ENCODE measurements around the gene SIPA1L3.

DNA sequence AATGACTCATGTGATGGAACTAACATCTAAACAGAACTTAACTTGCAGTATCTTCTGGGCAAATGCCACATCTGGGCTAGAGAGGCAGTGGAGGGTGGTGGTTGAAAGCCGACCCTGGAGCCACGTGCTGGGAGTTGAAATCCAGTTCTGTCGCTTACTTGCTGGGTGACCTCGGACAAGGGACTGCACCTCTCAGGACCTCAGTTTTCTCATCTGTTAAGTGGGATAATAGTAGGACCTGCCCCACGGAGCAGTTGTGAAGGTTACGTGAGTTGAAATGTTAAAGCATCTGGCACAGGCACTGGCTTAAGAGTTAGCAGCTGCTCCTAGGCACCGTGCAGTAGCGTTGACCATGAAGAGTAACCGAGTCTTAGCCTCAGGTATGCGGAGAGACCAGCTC is 76.1 kb downstream of the SIPA1L3 start:
- TF ChIP-seq, protein P1, sequence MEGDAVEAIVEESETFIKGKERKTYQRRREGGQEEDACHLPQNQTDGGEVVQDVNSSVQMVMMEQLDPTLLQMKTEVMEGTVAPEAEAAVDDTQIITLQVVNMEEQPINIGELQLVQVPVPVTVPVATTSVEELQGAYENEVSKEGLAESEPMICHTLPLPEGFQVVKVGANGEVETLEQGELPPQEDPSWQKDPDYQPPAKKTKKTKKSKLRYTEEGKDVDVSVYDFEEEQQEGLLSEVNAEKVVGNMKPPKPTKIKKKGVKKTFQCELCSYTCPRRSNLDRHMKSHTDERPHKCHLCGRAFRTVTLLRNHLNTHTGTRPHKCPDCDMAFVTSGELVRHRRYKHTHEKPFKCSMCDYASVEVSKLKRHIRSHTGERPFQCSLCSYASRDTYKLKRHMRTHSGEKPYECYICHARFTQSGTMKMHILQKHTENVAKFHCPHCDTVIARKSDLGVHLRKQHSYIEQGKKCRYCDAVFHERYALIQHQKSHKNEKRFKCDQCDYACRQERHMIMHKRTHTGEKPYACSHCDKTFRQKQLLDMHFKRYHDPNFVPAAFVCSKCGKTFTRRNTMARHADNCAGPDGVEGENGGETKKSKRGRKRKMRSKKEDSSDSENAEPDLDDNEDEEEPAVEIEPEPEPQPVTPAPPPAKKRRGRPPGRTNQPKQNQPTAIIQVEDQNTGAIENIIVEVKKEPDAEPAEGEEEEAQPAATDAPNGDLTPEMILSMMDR (IDR thresholded peaks at IDR 0.05), result no peak
- TF ChIP-seq MXI1 (IDR thresholded peaks at IDR 0.05; ENCODE audit: low read depth, low read length), result no peak
- no peak for TF ChIP-seq EP300 (IDR thresholded peaks at IDR 0.05; ENCODE audit: borderline replicate concordance in 1 of 2, low read depth in 1 of 2, low read length in 1 of 2)
- no peak for TF ChIP-seq RCOR1 (IDR thresholded peaks at IDR 0.05; ENCODE audit: low read length)
- TF ChIP-seq CHD2 (IDR thresholded peaks at IDR 0.05; ENCODE audit: low read length, partially characterized antibody), result no peak

Data from SK-N-SH (cell line).